Dendritic cell treated with granulocyte-macrophage colony-stimulating factor and Interleukin-4, amounts not matched to agents 40 ng/mL and 50 ng/mL, for 4 days (primary cell): ENCODE data around the gene MEG3.

Experiments
- H3K27ac Mint-ChIP-seq: one replicate; pipeline ENCODE4 v1.8.0; 2022; ENCODE audit warnings: mild to moderate bottlenecking, mixed read lengths
- H3K27me3 Mint-ChIP-seq: one replicate; pipeline ENCODE4 v1.8.0; 2022; ENCODE audit warnings: mild to moderate bottlenecking, mixed read lengths
- H3K36me3 Mint-ChIP-seq: one replicate; pipeline ENCODE4 v1.8.0; 2022; ENCODE audit warnings: low read depth, mixed read lengths
- H3K4me1 Mint-ChIP-seq: one replicate; pipeline ENCODE4 v1.8.0; 2022; ENCODE audit warnings: low read depth, mixed read lengths
- H3K4me3 Mint-ChIP-seq: one replicate; pipeline ENCODE4 v1.8.0; 2022; ENCODE audit warnings: mild to moderate bottlenecking, moderate library complexity, mixed read lengths
- H3K9me3 Mint-ChIP-seq: one replicate; pipeline ENCODE4 v1.8.0; 2022; ENCODE audit warnings: mixed read lengths
- intact Hi-C: fragments of 100-400 bp; cut with micrococcal nuclease; formaldehyde crosslinking; loops from one replicate; pipeline ENCODE4 v1.15.0; 2022

MEG3 gene

GRCh38 chr14:100849115-100849781 is 23.3 kb downstream of the MEG3 start:
- Mint-ChIP-seq H3K4me1 (no peaks in the 10 kb centered on the region), H3K27me3 (no peaks in the 10 kb centered on the region), H3K4me3 (no peak overlapping the region), H3K27ac (no peak overlapping the region), H3K9me3 (no peaks in the 10 kb centered on the region), H3K36me3 (no peaks in the 10 kb centered on the region)
- intact Hi-C loops: no loop called here

- Mint-ChIP-seq H3K9me3 (no peaks in the 10 kb centered on the region), H3K36me3 (no peaks in the 10 kb centered on the region), H3K4me3 (no peak overlapping the region), H3K27ac (no peak overlapping the region), H3K27me3 (no peaks in the 10 kb centered on the region), H3K4me1 (no peaks in the 10 kb centered on the region)
- intact Hi-C loops: loop anchor here (1.0 kb wide), 2 partner anchors 384 to 777 kb away; no protein-coding TSS in a partner anchor
Measured at GRCh38 chr14:100850841-100851585, 25.1 kb downstream of the MEG3 start.

GRCh38 chr14:100851586-100851916 is 25.6 kb downstream of the MEG3 start:
- Mint-ChIP-seq H3K36me3 (no peaks in the 10 kb centered on the region), H3K4me3 (no peak overlapping the region), H3K4me1 (no peaks in the 10 kb centered on the region), H3K27me3 (no peaks in the 10 kb centered on the region), H3K27ac (no peak overlapping the region), H3K9me3 (no peaks in the 10 kb centered on the region)
- intact Hi-C loops: loop anchor here (1.0 kb wide), 2 partner anchors 384 to 777 kb away; no protein-coding TSS in a partner anchor

GRCh38 chr14:100851946-100852620 is 26.2 kb downstream of the MEG3 start:
- Mint-ChIP-seq H3K4me1 (no peaks in the 10 kb centered on the region), H3K4me3 (no peak overlapping the region), H3K27ac (no peak overlapping the region), H3K9me3 (no peaks in the 10 kb centered on the region), H3K27me3 (no peaks in the 10 kb centered on the region), H3K36me3 (no peaks in the 10 kb centered on the region)
- intact Hi-C loops: loop anchor here (1.0 kb wide), 2 partner anchors 383 to 776 kb away; no protein-coding TSS in a partner anchor

- Mint-ChIP-seq H3K9me3 (no peaks in the 10 kb centered on the region), H3K27me3 (no peaks in the 10 kb centered on the region), H3K4me3 (no peak overlapping the region), H3K4me1 (no peaks in the 10 kb centered on the region), H3K27ac (no peak overlapping the region), H3K36me3 (no peaks in the 10 kb centered on the region)
- intact Hi-C loops: no loop called here
Measured at GRCh38 chr14:100854435-100854834, 28.5 kb downstream of the MEG3 start.

- H3K4me1 Mint-ChIP-seq: no peaks in the 10 kb centered on the region
- H3K27ac Mint-ChIP-seq: no peak overlapping the region
- no peak overlapping the region for H3K4me3 Mint-ChIP-seq
- intact Hi-C loops: no loop called here
- no peaks in the 10 kb centered on the region for H3K36me3 Mint-ChIP-seq
- H3K9me3 Mint-ChIP-seq: no peaks in the 10 kb centered on the region
- no peaks in the 10 kb centered on the region for H3K27me3 Mint-ChIP-seq
Measured at GRCh38 chr14:100855256-100855930, 29.5 kb downstream of the MEG3 start.

- no peaks in the 10 kb centered on the region for H3K36me3 Mint-ChIP-seq
- no peaks in the 10 kb centered on the region for H3K9me3 Mint-ChIP-seq
- intact Hi-C loops: no loop called here
- H3K27ac Mint-ChIP-seq: no peak overlapping the region
- H3K4me1 Mint-ChIP-seq: no peaks in the 10 kb centered on the region
- H3K4me3 Mint-ChIP-seq: no peak overlapping the region
- H3K27me3 Mint-ChIP-seq: no peaks in the 10 kb centered on the region
Measured at GRCh38 chr14:100856056-100856950, 30.4 kb downstream of the MEG3 start.

- H3K9me3 Mint-ChIP-seq: peaks cover 9% of the 10 kb centered on the region
- H3K27ac Mint-ChIP-seq: no peak overlapping the region
- H3K36me3 Mint-ChIP-seq: no peaks in the 10 kb centered on the region
- H3K4me1 Mint-ChIP-seq: no peaks in the 10 kb centered on the region
- no peaks in the 10 kb centered on the region for H3K27me3 Mint-ChIP-seq
- no peak overlapping the region for H3K4me3 Mint-ChIP-seq
- intact Hi-C loops: no loop called here
Measured at GRCh38 chr14:100857233-100857922, 31.5 kb downstream of the MEG3 start.

GRCh38 chr14:100857923-100858837 is 32.3 kb downstream of the MEG3 start:
- Mint-ChIP-seq H3K36me3 (no peaks in the 10 kb centered on the region), H3K27me3 (no peaks in the 10 kb centered on the region), H3K4me1 (no peaks in the 10 kb centered on the region), H3K9me3 (peaks cover 9% of the 10 kb centered on the region), H3K4me3 (no peak overlapping the region), H3K27ac (no peak overlapping the region)
- intact Hi-C loops: no loop called here

GRCh38 chr14:100858838-100859220 is 32.9 kb downstream of the MEG3 start:
- H3K4me1 Mint-ChIP-seq: no peaks in the 10 kb centered on the region
- H3K9me3 Mint-ChIP-seq: peaks cover 9% of the 10 kb centered on the region
- no peak overlapping the region for H3K27ac Mint-ChIP-seq
- H3K36me3 Mint-ChIP-seq: no peaks in the 10 kb centered on the region
- H3K27me3 Mint-ChIP-seq: no peaks in the 10 kb centered on the region
- H3K4me3 Mint-ChIP-seq: no peak overlapping the region
- intact Hi-C loops: no loop called here

GRCh38 chr14:100859781-100860180 is 33.9 kb downstream of the MEG3 start:
- Mint-ChIP-seq H3K4me3 (no peak overlapping the region), H3K27ac (no peak overlapping the region), H3K9me3 (peaks cover 9% of the 10 kb centered on the region), H3K4me1 (no peaks in the 10 kb centered on the region), H3K36me3 (no peaks in the 10 kb centered on the region), H3K27me3 (no peaks in the 10 kb centered on the region)
- intact Hi-C loops: no loop called here

GRCh38 chr14:100860556-100861187 is 34.8 kb downstream of the MEG3 start:
- no peaks in the 10 kb centered on the region for H3K27me3 Mint-ChIP-seq

More at GRCh38 chr14:100860556-100861187, 34.8 kb downstream of the MEG3 start:
- no peak overlapping the region for H3K27ac Mint-ChIP-seq
- H3K4me3 Mint-ChIP-seq: no peak overlapping the region
- H3K9me3 Mint-ChIP-seq: peaks cover 9% of the 10 kb centered on the region
- intact Hi-C loops: no loop called here
- H3K36me3 Mint-ChIP-seq: no peaks in the 10 kb centered on the region
- H3K4me1 Mint-ChIP-seq: no peaks in the 10 kb centered on the region
